HG03280 (cell line): ENCODE measurements around the gene FLAD1.

Source experiments
- ATAC-seq: cut with Tn5 transposase; IDR thresholded peaks from one replicate; pipeline ENCODE4 v1.9.1; 2021; ENCODE audit warnings: mild to moderate bottlenecking, moderate library complexity; ENCODE audit not compliant: unreplicated experiment

FLAD1 gene

GRCh38 chr1:155014709-155015508 is 31.8 kb downstream of the FLAD1 start:
- no peak for ATAC-seq

DNA sequence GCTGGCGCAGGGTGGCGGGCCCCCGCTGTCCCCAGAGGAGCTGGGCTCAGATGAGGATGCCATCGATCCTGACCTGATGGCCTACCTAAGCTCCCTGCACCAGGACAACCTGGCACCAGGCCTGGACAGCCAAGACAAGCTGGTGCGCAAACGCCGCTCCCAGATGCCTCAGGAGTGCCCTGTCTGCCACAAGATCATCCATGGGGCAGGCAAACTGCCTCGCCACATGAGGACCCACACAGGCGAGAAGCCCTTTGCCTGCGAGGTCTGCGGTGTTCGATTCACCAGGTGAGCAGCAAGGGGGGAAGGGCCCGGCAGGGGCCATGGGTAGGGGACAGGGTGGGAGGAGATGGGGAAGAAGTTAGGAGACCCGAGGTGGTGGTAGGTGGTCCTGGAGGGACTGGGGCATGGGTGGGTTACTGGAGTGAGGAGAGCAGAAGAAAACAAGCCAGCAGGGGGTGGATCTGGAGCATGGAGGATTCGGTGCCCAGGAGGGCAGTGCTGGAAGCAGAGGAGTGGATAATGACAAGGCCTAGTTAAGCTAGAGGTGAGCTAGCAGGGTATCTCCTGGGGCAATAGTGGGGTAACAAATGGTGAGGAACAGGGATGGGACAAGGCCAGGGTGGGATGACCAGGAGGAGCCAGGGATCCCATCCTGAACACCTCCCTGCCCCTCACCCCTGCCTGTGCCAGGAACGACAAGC is 32.5 kb downstream of the FLAD1 start:
- no peak for ATAC-seq

- ATAC-seq, result no peak
These were observed 33.2 kb downstream of the FLAD1 start for GRCh38 chr1:155016231-155016831.

GRCh38 chr1:155017041-155017945 is 34.1 kb downstream of the FLAD1 start:
- peak; percentile 70 for ATAC-seq

DNA sequence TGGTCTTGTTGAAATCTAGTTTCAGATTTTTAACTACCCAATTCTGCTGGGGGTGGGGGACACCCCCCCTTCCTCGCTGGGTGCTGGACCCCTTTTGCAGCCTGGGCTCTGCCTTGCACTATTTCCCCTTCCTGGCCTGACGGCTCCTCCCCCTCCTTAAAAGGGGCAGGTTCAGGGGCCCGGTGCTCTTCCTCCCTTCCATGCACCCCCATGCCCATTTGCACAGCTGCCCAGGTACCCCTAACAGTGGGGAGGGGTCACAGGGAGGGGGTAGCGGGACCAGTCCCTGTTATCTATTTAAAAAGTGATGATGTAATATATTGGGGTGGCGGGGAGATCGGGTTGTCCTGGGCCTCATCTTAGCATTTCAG is 34.8 kb downstream of the FLAD1 start:
- ATAC-seq, result no peak

DNA sequence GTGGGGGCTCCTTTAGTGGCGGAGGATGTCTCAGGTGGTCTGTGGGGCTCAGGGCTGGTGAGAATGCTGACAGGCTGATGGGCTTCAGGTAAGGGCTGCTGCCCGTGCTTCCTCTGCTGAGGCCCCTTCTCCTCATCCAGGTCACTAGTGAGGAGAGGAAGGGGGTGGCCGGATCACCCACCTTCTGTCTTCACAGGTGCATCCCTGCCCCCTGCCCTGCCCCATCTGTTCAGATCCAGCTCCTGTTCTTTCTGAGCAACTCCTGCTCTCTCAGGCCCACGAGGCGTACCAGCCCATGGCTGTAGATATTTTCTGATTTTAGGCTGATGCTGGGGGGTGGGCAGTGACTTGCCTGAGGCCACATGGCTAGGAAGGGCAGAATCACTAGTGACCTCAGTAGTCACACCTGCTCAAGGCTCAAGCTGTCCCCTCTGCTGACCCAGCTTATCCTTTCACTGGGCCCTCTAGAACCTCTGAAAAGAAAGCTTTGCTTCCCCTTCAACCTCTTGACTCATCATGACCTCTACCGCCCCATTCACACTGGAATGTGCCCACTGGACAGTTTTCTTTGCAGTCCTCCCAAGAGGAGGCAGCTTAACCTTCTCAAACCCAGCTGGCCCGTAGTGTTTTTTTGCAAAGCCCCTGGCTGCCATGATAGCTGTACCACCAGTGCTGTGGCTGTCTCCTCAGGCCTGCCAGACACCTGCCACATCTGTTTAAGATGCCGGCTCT is 35.6 kb downstream of the FLAD1 start:
- no peak for ATAC-seq

DNA sequence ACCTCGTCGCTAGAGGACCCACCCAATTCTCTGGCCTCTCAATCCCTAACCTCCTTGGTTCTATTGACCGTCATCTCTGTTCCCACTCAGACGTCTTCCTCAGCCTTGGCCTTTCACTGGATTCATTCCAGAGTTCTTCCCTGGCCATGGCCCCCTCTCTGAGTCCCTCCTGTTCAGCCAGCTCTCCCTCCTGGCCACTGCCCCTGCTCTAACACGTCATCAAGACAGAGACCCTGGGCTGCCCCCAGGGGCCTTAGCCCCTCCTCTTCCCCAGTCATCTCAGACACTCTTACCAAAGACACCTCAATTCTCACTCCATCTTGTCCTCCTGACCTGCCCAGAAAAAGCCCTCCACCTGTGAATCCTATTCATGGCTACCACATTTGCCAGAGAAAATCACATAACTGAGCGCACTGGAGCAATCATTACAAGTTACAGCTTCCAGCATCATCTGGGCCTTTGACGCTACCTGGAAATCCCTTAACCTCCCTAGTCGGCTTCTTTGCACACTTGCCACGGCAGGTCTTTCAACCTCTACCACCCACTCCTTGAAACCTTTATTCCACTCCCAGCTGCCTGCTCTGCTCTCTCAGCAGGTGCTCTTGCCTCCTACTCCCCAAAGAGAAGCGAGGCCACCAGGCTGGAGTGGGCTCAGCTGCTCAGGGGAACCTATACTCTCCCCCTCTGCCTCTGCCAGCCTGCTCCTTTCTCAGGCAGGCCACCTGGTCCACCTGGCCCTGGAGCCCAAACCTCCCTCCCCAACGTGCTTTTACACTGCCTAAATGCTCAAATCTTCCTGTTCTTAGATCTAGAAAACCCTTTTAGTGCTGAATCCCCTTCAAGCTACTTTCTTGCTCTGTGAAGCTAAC is 36.5 kb downstream of the FLAD1 start:
- no peak for ATAC-seq

GRCh38 chr1:155022136-155022926 is 39.2 kb downstream of the FLAD1 start:
- no peak for ATAC-seq

DNA sequence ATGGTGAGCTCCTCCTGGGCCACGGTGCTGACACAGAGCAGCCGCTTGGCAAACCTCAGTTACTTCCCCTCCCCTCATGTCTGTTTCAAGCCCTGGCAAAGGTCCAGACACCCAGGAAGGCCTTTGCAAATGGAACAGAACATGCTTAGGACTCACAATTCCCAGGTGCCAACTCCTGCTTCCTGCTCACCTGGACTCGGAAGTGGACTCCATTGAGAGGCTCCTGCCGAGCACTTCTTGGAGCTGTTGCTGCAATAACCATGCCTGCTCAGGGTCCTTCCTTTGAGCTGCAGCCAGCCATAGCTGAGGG is 39.7 kb downstream of the FLAD1 start:
- ATAC-seq, result no peak

- ATAC-seq, result no peak
These were observed 40.5 kb downstream of the FLAD1 start for GRCh38 chr1:155023627-155024026.

DNA sequence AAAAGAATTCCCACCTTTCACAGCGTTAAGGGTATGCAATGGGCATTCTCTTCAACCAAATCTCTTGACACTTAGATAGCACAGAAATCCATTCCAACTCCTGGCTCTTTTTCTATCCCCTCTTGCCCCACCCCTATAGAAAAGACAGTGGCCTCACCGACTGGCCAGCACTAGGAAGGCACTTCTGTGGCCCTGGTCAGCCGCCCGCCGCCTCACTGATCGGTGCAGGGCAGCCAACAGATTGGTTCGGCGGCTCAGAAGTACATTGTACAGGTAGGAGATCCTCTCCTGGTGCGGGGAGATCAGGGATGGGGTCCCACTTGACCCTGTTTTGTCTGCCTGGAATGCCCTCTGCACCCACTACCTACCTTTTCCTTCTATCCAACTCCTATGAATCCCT is 41.2 kb downstream of the FLAD1 start:
- ATAC-seq, result no peak

- ATAC-seq, result no peak
These were observed 43.0 kb downstream of the FLAD1 start for GRCh38 chr1:155026154-155026553.

GRCh38 chr1:155026588-155026987 is 43.4 kb downstream of the FLAD1 start:
- no peak for ATAC-seq

DNA sequence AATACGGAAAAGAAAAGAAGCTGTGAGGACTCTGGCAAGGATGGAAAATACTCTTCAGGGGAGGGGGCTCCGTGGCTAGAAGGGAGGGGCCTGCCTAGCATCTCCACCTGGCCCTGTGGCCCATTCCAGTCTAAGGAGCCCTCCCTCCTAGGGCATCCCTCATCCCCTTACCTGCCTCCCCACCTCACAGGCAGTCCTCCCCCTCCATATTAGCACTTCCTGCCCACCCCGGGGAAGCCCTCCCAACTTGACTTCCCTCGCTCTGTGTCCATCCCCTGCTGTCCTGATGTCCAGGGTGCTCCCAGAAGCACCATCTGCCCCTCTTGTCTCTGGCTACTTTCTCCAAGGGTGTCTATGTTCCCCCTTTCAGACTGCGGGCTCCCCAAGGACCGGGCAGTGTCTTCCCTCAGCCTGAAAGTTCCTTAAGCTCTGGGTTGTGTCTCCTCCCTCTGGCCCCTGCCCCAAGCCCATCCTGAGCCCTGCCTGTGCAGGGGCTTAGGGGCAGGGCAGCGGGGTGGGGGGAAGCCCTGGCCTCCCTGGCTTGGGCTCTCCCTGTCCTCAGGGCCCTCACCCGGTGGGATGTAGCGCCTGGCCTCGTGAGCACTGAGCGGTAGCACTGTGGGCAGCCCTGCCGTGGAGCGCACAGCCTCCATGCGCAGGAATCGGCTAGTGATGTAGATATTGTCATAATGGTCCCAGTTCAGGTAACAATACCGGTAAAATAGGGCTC is 46.5 kb downstream of the FLAD1 start:
- ATAC-seq, result no peak

- no peak for ATAC-seq
These were observed 47.2 kb downstream of the FLAD1 start for GRCh38 chr1:155030243-155030795.

- no peak for ATAC-seq
These were observed 47.8 kb downstream of the FLAD1 start for GRCh38 chr1:155030899-155031298.

DNA sequence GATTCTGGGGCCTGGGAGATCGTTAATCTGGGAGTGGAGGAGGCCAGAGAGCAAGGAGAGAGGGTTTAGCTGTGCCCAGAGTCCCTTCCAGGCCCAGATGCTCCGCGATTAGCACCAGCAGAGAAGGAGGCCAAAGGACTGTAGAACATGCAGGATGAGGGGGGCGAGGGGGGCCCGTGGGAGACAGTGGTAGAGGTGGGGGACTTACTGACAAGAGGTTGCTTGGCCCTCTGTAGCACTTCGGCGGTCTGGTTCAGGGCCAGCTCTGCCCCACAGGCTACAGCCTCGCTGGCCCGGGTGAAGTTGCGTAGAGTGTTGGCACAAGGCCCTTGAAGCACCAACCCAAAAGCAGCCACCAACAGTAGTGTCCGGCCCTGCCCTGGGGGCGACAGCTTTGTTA is 49.7 kb downstream of the FLAD1 start:
- no peak for ATAC-seq

- ATAC-seq, result no peak
These were observed 50.4 kb downstream of the FLAD1 start, which contains the start of the genes DCST1 and DCST2 for GRCh38 chr1:155033524-155033923. TSS of gene DCST1 (plus strand) at chr1:155033824. CDS start at chr1:155034037, 213 bp downstream. TSS of gene DCST2 (minus strand) at chr1:155033781. CDS start at chr1:155033701, 80 bp downstream.
